NCI-H2227 treated with DMSO at 0.1 percent for 48 hours (cell line): Measurements from ENCODE around the gene TBX1.
"Not testable (repeated sequence)": the region's sequence is repeated elsewhere in the genome, so short reads cannot be mapped to it uniquely, and the experiment has no call there.

Source experiments
- DNase-seq: peaks from one replicate; lab custom pipeline; 2025; lab: John Stamatoyannopoulos, UW

Gene TBX1

DNA sequence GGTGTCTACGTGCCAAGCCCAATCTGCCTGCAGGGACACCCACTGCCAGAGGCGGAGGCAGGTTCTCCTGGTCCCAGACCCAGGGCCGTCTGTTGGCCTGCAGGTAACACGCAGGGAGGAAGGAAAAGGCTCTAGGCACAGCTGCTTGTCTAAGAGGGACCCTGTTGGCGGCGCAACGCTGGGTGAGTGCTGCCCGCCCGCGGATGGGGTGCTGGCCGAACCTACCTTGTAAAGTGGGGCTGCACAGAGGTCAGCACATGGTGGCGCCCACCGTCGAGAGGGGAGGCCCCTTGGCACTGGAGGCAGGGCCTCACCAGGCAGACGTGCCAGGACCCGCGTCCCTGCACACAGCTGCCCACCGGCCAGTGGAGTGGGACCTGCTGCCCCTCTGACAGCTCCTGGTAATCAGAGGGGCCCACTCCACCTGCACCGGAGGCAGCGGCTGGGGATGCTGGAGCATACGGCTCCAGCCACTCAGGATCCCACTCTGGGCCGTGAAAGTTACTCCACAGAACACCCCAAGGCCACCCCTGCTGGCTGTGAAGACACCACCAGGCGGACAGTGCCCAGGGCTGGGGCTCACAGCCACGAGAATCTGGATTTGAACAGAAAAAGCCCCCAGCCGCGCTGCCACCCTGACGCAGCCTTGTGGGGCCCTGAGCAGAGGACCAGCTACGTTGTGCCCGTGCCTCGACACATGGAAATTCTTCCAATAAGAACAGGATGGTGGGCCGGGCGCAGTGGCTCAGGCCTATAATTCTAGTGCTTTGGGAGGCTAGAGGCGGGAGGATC is 24.0 kb downstream of the TBX1 start:
- no peak for DNase-seq

- no peak for DNase-seq
Measured at GRCh38 chr22:19785461-19786263, 25.1 kb downstream of the TBX1 start.

DNA sequence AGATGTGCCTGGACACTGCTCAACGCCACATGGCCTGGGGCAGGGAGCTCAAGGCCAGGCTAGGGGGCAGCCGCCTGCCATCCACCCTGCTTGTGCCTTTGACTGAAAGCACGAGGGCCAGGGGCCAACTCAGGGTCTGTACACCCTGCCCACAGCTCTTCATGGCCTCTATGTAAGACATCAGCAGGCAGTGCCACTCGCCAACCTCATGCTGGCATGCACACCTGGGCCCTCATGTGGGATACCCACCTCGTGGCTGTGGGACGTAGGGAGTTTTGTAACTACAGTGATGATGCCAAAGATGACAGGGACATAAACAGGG is 25.6 kb downstream of the TBX1 start:
- no peak for DNase-seq

DNA sequence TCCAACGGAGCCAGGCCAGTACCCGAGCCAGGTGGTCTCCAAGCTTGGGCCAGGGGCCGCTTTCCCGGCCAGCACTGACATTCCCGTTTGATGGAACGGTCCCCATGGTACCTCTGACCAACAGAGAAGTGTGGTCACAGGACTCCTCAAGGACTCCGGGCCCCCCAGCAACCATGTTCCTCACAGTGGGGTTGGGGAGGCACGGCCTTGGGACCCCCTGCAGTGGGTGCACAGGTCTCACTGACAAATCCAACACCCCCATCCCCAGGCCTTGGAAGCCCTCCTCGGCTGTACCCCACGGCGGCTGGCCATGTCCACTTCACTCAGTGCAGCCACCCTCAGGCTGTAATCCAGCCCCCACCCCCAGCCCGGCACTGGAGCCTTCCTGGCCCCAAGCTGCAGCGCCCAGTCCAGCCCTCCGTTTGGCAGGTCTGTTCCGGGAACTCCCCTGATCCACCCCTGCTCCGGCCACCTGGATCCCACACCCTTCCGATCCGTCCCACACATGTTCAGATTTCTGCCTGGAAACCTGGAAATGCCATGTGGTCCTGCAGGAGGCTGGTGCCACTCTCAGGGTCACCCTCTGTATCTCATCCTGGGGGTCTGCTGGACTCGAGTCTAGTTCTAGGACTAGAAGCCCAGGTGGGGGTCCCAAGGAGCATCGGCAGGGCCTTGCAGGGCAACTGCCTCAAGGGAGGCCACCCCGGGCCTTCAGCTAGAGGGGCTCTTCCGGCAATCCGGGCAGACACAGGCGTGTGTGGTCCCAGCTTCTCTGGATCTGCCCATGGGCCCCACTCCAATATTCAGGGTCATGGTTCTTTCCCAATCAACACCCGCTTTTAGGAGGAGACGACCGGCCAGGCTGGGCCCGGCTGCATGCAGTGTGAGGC is 26.6 kb downstream of the TBX1 start:
- DNase-seq: no peak

GRCh38 chr22:19787849-19788141 is 27.2 kb downstream of the TBX1 start:
- no peak for DNase-seq

GRCh38 chr22:19788661-19789225 is 28.2 kb downstream of the TBX1 start:
- no peak for DNase-seq

GRCh38 chr22:19789406-19789805 is 28.8 kb downstream of the TBX1 start:
- no peak for DNase-seq

DNA sequence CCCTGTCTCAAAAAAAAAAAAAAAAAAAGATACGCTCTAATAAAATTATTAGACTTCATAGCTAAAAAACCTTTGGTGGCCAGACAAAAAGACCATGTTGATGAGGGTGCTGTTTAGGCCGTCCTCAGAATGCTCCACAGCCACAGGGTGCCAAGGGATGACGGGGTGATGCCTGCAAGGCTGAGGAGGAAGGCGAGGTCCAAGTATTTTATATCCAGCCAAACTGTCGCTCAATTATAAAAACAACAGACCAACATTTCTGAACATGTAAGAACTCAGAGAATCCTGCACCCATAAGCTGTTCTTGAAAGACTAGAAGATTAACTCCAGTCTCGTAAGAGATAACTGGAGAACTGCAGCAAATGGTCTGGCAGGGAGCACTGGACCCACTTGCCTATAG is 29.2 kb downstream of the TBX1 start:
- no peak for DNase-seq

DNA sequence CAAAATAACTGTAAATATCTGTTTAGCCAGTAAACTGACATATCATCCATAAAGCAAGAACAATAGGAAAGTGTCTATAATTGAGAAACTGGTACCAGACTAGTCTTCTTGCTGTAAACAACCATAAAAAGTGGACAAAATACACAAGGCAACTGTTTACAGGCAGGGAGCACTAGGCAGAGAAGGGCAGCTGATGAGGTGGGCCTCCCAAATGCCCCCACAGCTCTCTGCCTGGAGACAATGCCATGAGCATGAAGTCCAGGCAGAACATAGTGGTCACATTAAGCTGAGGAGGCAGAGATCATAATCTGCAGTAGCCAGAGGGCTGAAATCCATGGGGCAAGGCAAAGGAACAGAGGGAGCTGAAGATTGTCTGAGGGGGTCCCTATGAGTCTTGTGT is 30.7 kb downstream of the TBX1 start:
- no peak for DNase-seq

GRCh38 chr22:19791894-19792293 is 31.3 kb downstream of the TBX1 start:
- no peak for DNase-seq

DNA sequence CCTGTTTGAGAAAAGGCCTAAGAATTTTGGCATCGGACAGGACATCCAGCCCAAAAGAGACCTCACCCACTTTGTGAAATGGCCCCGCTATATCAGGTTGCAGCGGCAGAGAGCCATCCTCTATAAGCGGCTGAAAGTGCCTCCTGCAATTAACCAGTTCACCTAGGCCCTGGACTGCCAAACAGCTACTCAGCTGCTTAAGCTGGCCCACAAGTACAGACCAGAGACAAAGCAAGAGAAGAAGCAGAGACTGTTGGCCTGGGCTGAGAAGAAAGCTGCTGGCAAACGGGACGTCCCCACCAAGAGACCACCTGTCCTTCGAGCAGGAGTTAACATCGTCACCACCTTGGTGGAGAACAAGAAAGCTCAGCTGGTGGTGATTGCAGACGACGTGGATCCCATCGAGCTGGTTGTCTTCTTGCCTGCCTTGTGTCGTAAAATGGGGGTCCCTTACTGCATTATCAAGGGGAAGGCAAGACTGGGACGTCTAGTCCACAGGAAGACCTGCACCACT is 31.9 kb downstream of the TBX1 start:
- DNase-seq: not testable (repeated sequence)

DNA sequence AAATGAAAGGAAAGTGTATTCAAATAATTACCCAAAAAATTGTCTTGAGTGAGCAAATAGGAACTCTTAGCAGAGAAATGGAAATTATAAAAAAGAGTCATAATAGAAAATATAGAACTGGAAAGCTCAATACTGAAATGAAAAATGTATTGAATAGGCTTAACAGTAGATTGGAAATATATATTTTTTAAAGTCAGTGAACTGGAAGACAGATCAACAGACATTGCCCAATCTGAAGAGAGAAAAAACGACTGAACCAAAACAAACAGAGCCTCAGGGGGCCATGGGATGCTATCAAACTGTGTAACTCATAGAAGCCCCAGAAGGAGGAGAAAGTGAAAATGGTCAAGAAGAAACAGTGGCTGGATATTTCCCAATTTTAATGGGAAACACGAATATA is 32.6 kb downstream of the TBX1 start:
- DNase-seq: no peak

DNA sequence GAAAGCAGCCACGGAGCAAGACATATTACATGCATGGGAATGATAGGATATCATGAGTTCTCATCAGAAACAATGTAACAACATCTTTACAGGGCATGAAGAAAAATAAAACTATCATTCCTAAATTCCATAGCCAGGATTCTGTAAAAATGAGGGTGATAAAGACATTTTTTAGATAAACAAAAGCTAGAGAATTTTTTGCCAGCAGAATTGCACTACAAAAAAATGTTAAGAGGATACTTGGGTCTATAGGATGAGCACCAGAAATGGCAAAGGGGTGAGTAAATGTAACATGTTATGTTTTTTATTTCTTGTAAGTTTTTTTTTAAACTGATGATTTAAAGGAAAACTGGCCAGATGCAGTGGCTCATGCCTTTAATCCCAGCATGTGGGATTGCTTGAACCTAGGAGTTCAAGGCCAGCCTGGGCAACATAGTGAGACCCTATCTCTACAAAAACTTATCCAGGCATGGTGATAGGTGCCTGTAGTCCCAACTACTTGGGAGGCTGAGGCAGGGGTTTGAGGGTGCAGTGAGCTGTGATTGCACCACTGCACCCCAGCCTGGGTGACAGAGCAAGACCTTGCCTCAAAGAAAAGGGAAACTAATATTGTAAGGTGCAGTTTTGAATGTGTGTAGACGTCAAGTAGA is 33.2 kb downstream of the TBX1 start:
- DNase-seq: no peak

DNA sequence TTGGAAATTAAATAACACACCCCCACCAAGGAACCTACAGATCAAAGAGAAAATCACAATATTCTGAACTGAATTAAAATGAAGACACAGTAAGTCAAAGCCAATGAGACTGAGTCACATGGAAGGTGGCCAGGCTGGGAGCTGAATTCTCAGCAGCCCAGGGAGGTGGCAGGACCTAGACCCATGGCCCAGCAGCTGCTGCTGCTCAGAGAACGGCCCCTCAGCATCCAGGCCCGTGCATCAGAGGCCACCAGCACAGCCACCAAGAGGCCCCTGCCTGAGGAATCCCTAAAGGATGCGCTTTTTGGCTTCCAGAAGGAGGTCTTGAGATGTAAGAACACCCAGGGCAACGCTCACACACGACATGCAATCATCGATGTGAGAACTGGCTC is 35.0 kb downstream of the TBX1 start:
- DNase-seq: no peak

GRCh38 chr22:19796160-19796559 is 35.6 kb downstream of the TBX1 start:
- no peak for DNase-seq

DNA sequence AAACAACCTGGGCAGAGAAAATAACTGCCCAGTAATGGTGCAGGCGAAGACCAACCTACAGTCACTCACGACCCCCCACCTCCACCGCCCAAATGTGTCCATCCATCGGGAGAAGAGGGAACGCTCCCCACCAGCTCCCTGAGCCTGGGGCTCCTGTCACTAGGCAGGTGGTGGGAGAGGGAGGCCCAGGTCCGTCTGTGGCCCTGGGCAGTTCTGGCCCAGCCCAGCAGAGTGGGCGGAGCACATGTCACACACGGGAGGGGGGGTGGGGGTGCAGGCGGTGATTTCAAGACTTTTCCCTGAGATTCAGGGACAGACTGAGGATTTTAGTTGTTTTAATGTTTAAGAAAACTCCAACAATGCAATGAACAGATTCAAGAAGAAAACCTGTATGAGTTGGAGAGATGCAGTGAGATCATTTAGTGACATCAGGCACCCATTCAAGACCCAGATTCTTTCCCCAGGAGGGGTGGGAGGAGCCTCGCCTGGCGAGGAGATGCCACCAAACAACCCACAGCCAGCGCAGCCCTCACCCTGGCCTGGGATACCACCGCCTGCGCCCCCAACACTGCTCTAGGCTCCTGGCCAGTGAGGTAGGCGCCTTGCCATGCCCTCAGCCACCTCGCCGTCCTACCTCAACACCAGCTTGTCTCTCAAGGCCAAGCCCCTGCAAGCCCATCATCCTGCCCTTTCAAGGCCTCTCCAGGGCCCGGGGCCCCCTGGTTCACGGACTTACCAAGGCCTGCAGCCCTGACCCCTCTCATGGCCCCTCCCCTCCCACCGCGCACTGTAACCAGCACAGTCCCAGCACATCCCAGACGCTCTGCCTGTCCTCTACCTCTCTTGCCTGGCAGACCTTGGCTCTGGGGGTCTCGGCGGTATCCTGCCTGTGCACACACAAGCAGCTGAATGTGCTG is 36.8 kb downstream of the TBX1 start:
- no peak for DNase-seq

GRCh38 chr22:19798003-19798665 is 37.6 kb downstream of the TBX1 start:
- no peak for DNase-seq

DNA sequence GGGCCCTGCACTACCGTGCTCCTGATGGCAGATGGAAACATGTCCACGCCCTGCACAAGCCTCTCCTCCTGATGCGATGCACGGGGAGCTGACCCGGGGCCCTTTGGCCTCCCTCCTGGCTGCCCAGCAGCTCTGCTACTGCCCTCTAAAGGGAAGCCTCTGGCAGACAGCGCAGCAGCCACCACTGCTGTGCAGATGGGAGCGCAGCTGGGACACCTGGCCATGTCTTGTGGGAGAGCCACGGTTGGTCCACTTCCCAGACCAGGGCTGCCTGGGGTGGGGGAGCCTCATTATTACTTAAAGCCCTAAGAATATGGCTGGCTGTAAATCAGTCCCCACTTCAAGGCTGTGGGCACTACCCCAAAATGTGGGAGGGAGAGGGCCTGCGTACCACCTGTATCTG is 38.3 kb downstream of the TBX1 start:
- no peak for DNase-seq

GRCh38 chr22:19799322-19800190 is 39.0 kb downstream of the TBX1 start:
- no peak for DNase-seq
